ENCODE data around the gene AUTS2. TPM values are rescaled to one million over a fixed set of nuclear protein-coding genes. Genes with fewer than 3 reads are reported as not detected.
"Not testable (repeated sequence)": the region's sequence is repeated elsewhere in the genome, so short reads cannot be mapped to it uniquely, and the experiment has no call there.

The AUTS2 gene
- total RNA-seq, 1 donor from 2014 or later = 95.3 TPM

DNA sequence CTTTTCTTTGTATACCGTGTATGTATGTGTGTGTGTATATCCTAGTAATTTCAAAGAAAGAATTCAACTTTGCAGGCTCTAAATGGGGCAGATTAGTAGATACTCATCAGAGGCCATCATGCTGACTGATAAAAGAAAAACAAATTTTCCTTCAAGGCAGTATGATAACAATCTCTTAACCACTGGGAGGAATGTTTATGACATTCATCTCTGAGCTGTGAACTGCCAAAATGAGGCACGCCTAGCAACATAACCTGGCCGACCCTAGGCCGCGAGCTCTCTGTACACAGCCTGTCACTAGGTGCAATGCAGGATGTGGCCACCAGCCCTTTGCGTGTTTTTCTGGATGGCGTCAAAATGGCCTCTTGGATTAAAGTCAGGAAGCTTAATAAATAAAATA is 1190.0 kb downstream of the AUTS2 start:
- DNase-seq = no peak

GRCh38 chr7:70789481-70790214 is 1191.4 kb downstream of the AUTS2 start:
- DNase-seq = no peak

GRCh38 chr7:70790215-70791073 is 1192.2 kb downstream of the AUTS2 start:
- DNase-seq = no peak

DNA sequence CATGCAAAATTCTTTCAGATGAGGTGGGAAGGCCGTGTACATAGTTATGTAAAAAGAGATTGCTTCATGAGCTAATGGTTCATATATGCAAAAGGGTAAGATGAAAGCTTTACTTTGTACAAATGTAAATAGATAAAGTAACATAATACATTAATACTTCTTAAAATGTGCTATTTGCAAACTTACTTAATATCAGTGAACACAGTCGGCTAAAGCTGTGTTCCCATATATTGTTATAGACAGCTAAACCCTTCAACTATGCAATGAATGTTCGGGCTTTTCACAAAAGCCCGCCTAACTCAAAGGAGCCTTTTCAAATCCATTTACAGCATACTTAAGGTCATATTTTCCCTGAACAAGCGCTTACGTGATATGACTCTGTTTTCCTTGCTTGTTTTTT is 1193.1 kb downstream of the AUTS2 start:
- no peak for DNase-seq

GRCh38 chr7:70793060-70793459 is 1194.8 kb downstream of the AUTS2 start:
- no peak for DNase-seq

- no peak for DNase-seq
These were observed 1195.5 kb downstream of the AUTS2 start for GRCh38 chr7:70793821-70794220.

GRCh38 chr7:70794962-70795361 is 1196.7 kb downstream of the AUTS2 start:
- DNase-seq = no peak

GRCh38 chr7:70795948-70796347 is 1197.7 kb downstream of the AUTS2 start:
- no peak for DNase-seq

- DNase-seq = no peak
These were observed 1198.8 kb downstream of the AUTS2 start for GRCh38 chr7:70797109-70797514.

DNA sequence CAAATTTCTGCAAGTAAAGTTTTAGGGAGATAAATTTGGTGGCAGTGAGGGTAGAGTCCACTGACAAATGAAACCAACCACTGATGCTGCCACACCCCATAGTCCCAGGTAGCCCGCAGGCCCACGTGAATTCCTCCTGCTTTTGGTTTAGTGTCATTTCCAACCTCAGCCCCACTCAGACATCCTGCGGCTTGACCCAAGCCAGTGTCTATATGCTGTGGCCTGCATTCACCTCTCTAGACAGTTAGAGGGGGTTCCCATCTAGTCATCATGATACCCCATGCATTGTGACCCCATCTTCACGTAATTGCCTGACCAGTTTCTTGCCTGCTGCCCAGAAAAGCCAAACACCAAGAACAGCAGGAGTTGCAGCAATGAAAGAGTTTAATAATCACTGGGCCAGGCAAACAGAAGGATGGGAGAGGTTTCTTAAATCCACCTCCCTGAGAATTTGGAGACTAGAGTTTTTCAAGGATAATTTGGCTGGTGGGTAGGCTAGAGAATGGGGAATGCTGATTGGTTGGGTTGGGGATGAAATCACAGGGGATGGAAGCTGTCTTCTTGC is 1201.6 kb downstream of the AUTS2 start:
- no peak for DNase-seq

- no peak for DNase-seq
These were observed 1207.1 kb downstream of the AUTS2 start for GRCh38 chr7:70805360-70805759.

DNA sequence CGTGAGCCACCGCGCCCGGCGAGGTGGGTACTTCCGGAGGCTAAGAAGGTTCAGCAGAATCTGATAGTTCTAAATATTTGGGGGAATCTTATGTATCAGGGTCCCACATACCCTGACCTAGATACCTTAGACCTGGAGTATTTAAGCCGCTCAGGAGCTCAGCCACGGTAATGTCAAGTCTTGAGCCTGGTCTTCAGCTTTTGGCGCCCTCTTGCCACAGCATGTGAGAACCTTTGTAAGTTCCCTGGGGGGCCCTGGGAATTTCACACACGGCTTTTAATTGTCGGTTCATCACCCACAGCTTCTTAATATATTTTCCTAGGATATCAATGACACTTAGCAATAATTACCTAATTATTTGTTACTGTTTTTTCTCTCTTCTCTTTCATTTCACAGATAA is 1209.4 kb downstream of the AUTS2 start:
- no peak for DNase-seq

GRCh38 chr7:70808876-70809275 is 1210.6 kb downstream of the AUTS2 start:
- DNase-seq = no peak

DNA sequence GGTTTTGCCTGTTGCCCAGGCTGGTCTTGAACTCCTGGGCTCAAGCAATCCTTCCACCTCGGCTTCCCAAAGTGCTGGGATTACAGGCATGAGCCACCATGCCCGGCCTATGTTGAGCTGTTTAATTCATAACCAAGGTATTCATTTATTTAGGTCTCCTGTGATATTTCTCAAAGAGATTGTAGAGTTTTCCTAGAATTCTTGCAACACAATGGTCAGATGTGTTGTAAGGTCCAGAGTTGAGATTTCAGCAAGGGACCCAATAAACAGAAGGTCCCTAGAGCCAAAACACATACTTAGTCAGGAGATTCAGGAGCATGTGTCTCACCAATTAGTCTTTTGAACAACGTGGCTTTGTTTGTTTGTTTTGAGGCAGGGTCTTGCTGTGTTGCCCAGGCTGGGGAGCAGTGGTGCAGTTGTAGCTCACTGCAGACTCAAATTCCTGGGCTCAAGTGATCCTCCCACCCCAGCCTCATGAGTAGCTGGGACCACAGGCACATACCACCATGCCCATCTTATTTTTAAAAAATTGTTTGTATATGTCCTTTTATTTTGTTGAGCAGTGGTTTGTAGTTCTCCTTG is 1212.4 kb downstream of the AUTS2 start:
- DNase-seq = no peak

DNA sequence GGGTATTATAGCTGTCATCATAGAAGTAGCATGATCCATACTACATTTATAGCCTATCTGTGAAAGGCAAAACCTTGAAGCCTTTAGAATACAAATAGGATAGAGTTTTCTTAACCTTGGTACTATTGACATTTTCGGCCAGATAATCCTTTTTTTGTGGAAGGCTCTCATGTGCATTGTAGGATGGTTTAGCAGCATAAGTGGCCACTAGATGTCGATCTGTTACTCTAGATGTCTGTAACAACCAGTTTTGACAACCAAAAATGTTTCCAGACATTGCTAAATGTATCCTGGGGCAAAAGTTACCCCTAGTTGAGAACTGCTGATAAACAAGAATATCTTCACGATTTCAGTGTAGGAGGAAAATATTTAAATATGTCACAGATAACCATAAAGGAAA is 1214.2 kb downstream of the AUTS2 start:
- no peak for DNase-seq

DNA sequence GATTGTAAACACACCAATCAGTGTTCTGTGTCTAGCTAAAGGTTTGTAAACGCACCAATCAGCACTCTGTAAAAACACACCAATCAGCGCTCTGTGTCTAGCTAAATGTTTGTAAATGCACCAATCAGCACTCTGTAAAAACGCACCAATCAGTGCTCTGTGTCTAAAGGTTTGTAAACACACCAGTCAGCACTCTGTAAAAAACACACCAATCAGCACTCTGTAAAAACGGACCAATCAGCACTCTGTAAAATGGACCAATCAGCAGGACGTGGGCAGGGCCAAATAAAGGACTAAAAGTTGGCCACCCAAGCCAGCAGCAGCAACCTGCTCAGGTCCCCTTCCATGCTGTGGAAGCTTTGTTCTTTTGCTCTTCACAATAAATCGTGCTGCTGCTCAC is 1224.2 kb downstream of the AUTS2 start:
- not testable (repeated sequence) for DNase-seq

DNA sequence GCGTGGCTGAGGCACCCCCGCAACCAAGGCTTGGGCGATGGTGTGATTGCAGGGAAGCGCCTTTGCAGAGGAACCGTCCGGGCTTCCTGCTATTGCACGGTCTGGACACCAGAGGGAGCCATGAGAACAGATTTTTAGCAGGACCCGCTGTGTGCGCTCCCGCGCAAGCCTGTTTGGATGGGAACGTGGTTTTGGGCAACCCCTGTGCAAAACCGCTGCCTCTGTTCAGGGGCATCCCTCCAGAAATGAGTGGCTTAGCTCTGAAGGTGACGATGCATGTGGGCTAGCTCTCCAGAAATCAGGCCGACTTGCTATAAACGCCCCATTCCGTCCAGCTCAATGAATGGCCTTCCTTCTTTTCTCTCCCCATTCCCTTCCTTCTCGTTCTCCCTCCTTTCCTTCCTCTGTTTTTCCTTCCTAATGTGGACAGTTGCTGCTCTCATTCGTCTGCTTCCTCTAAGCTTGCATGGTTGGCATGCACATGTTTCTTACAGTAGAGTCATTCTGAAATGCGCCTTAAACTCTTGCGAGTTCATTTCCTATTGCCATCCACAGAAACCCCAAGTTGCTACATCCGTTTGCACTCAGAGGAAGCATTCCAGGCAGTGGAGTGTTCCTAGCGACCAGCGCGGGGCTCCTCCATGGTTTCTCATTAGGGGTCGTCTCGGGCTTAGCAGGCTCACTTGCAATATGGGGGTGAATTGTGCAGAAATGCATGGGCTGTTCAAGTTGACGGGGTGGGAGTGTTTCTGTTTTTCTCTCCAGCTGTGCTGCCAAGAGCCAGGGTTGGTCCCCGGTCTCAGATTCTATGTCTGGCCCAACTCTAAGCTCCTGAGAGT is 1231.2 kb downstream of the AUTS2 start:
- DNase-seq = peak; percentile 47

DNA sequence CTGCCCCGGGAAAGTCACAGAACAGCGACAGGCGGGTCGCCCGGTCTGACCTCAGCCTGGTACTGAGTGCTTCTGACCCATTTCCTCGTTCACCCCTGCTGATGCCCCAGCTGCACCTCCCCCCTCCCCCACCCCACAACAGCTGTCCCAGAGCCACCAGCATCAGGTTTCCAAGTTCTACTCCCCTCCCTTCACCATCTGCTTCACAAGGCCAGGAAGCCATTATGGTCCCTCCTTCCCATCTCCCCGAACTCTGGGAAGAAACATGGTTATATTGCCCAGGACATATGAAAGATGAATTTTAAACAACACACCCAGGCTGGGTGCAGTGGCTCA is 1231.8 kb downstream of the AUTS2 start:
- no peak for DNase-seq

DNA sequence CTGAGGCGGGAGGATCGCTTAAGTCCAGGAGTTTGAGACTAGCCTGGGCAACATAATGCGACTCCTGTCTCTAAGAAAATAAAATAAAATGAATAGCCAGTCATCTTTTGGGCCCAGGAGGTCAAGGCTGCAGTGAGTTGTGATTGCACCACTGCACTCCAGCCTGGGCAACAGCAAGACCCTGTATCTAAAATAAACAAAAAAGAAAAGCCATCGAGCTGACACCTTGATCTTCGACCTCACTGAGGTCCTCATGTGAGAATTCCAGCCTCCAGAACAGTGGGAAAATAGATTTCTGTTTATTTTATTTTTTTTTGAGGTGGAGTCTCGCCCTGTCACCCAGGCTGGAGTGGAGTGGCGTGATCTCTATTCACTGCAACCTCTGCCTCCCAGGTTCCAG is 1232.2 kb downstream of the AUTS2 start:
- DNase-seq = no peak

- DNase-seq = no peak
These were observed 1235.5 kb downstream of the AUTS2 start for GRCh38 chr7:70833726-70834125.

- DNase-seq = no peak
These were observed 1236.1 kb downstream of the AUTS2 start for GRCh38 chr7:70834424-70834823.

DNA sequence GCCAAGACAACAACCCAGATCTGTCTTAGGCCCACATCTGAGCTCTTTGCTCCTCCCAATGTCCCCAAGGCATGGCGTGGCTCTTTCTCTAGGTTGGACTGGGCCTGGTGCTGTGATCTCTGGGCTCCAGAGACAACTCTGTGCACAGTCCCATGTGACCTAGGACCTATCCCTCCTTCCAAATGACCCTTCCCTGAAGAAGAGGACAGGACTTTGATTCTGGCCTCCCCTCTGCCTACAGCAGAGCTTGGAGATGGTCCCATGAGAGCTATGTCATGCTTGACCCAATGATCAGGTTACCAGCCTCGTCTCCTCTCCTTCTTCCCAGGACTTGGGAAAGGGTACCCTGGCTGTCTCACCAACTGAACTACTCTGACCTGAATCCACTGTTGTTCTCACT is 1237.4 kb downstream of the AUTS2 start:
- DNase-seq = no peak

Measured in occipital lobe (tissue), 2 donors.